SH-SY5Y (cell line): Measurements from ENCODE around the gene RND2.

Experiments
- GATA2 ChIP-seq: IDR thresholded peaks from 2 replicates; pipeline ENCODE4 v1.6.1; 2011; ENCODE audit warnings: mild to moderate bottlenecking, low read depth, low read length
- GATA3 ChIP-seq: IDR thresholded peaks from 2 replicates; pipeline ENCODE4 v1.6.1; 2011; ENCODE audit warnings: low read depth, mild to moderate bottlenecking, low read length, moderate library complexity

DNA sequence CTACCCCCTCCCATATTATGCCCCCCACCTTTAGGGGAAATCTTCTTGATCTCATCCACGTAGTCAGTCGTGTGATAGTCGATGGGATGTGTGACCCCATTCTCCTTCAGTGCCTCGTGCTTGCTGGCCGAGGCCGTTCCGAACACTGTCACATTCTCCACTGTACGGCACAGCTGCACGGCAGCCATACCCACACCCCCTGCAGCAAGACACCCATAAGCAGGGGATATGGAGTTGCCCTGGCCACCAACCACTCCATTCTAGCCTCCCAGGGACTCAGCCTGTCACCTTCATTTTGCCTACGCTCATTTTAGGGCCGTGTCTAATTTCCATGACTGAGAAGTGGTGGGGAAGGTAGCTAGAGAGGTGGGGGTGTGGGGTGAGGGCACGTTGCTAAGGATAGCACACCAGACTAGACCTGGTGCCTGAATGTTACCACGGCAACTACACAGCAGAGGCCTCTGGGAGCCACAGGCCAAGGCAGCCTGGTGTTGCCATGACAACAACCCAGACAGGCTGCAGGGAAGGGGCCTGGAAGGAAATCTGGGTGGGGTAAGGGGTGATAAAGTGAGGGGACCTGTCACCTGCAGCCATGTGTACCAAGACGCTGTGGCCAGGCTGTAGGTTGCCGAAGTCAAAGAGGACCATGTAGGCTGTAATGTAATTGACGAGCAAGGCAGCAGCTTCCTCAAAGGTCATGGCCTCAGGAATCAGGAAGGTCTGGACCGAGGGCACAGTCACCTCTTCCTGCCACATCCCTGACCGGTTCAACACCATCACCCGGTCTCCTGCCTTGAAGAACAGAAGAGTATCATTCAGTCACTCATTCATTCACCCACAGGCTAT lies 6.8 kb upstream of the RND2 start:
- TF ChIP-seq GATA2 (no peak), GATA3 (no peak)
